OCI-LY1 (cell line): Measurements from ENCODE around the gene STARD13.

Experiments used
- EZH2 ChIP-seq: fragments of 200-600 bp; sonication (generic), shearing (Covaris generic); IDR thresholded peaks from 2 replicates; pipeline ENCODE4 v1.8.0; 2017; ENCODE audit warnings: borderline replicate concordance, mixed run types, mild to moderate bottlenecking, antibody characterized with exemption, low read length, moderate library complexity, mixed read lengths
- TF ChIP-seq, protein P1 (sequence below): fragments of 200-600 bp; sonication (generic), shearing (Covaris generic); IDR thresholded peaks from 2 replicates; pipeline ENCODE4 v1.5.1; 2017; ENCODE audit warnings: mild to moderate bottlenecking, antibody characterized with exemption, low read length, moderate library complexity, mixed read lengths

DNA sequence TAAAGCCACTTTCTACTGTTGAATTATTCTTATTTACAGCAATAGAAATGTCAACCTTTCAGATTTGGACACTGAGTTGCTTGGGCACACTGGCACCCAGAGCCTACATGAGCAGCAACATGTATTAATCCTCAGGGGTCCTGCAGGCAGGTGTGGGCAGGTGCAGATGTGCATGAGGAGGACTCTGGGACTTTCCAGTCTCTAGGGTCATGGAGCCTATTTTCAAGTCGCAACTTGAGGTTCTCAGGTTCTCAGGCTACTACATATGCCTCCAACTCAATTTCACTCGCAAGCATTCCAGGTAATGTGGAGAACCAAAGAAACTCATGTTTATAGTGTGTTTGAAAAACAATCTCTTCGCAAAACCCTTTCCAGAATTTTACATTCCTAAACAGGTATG is 73.2 kb downstream of the STARD13 start:
- TF ChIP-seq, protein P1, sequence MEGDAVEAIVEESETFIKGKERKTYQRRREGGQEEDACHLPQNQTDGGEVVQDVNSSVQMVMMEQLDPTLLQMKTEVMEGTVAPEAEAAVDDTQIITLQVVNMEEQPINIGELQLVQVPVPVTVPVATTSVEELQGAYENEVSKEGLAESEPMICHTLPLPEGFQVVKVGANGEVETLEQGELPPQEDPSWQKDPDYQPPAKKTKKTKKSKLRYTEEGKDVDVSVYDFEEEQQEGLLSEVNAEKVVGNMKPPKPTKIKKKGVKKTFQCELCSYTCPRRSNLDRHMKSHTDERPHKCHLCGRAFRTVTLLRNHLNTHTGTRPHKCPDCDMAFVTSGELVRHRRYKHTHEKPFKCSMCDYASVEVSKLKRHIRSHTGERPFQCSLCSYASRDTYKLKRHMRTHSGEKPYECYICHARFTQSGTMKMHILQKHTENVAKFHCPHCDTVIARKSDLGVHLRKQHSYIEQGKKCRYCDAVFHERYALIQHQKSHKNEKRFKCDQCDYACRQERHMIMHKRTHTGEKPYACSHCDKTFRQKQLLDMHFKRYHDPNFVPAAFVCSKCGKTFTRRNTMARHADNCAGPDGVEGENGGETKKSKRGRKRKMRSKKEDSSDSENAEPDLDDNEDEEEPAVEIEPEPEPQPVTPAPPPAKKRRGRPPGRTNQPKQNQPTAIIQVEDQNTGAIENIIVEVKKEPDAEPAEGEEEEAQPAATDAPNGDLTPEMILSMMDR, result no peak
- no peak for TF ChIP-seq EZH2
